HG03442 (cell line): ENCODE results near the gene ST6GALNAC3.

Source experiments
- ATAC-seq: cut with Tn5 transposase; IDR thresholded peaks from one replicate; pipeline ENCODE4 v1.9.1; 2021; ENCODE audit warnings: mild to moderate bottlenecking, moderate library complexity; ENCODE audit not compliant: unreplicated experiment

ST6GALNAC3 gene

DNA sequence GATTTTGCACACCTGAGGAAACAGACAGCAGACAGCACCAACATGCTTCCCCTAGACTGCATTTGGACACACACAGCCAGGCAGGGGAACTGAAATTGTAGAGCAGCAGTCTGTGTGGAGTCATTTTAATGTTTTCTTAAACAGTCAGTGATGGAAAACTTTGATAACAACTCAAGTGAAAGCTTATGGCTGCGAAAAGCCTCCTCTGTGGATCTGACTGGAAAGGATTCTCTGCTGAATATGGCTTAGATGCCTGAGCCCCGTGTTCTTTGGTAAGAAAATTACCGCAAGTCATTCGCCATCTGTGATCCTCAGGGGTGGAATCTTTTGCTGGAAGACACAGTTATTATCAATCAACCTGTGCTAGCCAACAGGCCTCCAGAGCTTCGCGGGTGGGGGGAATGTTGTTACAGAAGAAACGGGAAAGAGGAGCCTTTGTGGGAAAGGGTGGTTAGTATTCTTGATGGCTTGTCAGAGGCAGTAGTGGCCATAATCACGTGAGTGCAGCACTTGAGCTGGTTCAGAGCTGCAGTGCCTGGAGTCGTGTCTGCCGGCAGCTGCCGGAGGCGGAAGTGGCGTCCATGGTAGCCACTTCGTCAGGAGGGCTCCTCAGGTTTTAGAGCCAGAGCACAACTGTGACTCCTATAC is 204.7 kb downstream of the ST6GALNAC3 start:
- ATAC-seq, result no peak

DNA sequence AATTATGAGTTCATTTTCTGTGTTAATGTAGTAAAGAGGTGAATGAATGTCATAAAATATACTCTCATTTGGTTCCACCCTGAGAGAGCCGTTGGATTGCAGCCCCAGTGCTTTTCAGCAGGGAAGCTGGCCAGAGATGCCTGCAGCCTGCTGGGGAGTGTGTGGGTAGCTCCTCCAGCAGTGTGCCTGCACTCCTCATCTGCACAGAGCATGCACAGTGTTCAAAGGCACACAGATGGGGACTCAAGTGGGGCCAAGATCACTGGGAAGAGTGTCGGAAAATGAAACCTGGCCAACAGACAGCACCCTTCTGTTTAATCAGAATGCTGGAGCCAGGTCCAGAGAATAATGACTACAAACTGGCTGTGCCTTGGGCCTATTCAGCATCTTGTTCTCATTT is 206.8 kb downstream of the ST6GALNAC3 start:
- ATAC-seq, result no peak

DNA sequence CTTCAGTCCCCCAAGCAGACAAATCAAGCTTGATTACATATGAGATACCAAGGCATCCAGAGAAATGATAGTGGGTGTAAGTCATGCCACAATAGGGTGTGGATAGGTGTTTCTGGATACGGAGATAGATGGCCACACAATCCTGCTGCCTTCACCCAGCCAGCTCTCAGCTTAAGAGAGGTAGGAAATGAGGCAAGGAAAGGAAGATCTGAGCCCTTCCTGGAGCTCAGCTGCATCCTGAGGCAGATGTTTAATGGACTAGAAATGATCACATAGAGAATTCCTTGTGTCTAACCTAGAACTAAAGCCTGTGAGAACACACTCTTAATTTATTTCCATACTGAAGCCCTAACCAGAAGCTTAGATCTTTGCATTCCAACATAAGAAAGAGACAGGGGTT is 210.3 kb downstream of the ST6GALNAC3 start:
- no peak for ATAC-seq

DNA sequence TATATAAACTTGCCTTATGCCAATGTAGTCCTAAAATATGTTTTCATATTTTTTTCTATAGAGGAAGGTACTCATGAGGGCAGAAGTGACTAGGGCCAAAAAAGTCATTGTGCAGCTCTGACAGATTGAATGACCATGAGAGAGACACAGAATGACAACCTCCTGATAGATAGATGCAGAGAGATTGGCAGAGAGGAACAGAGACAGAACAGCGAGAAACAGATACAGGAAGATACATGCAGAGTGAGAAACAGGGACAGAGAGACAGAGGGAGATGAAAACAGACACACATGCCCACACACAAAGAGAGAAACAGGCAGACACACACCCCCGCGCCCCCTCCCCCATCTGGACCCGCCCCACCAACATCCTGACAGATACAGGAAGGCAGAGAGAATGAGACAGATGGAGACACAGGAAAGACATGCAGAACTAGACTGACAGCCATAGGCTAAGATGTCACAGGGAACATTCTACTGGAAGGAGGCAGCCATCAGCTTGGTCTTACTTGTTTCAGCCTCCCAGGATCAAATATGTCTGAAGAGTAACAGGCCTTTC is 211.1 kb downstream of the ST6GALNAC3 start:
- no peak for ATAC-seq

DNA sequence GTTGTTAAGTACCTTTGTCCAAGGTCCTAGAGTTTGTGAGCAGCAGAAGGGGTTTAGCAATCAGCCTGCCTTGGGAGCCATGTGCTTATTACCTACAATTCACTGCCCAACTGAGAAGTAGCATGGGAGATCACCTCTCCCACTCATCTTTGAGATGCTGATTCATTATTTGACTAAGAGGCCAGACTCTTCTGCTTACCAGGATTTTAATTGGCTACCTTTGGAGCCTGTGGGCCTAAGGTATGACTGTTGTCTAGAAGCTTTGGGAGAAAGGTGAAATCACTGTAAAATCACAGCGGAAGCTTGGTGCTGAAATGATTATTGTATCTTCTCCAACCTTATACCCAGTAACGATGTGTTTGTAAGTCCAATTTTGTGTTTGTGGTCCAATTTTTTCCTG is 213.4 kb downstream of the ST6GALNAC3 start:
- no peak for ATAC-seq

DNA sequence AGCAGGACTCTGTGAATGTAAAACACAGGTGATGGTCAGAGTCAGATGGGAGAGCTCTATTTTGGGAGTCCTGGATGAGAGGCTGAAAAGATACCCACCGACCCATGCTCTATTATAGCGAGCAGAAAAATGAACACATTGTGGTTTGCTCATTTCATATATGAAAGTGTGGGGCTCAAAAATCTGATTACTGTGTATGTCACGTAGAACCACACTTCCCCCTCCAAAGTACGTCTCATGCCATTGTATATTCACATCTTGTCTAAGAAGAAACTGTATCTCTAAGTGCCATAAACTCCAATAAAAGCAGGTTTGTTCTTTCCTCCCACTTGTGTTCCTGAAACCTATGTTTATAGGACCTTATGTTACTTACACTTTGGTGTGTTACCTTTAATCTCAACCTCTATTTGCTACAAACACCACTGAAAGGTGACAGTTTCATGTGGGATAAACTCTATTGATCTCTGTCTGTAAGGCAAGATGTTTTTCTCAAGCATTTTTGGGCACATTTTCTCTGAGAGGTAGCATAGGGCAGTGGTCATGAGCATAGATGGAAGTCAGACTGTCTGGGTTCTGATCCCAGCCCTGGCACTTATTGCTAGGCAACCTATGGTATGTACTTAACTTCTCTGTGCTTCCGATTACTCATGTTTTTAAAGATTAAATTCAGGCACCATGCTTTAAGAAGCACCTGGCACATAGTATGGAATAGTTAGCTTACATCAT is 214.4 kb downstream of the ST6GALNAC3 start:
- ATAC-seq, result no peak

DNA sequence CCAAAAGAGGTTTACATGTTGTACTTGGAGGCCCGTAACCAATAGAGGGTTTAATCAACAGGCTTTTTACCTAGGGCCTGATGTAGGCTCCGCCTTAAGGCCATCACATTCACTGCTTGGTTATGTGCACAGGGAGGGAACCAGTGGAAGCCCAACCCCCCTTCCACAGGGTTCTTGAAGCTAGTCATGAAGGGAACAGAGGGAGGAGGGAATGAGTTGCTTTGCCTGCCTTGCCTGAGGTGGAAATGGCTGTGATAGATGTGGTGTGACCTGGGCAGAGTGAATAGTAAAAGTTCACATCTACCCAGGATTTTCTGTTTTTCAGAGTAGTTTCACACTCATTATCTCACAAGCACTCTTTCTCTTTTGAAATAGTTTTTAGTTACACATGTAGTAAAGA is 215.1 kb downstream of the ST6GALNAC3 start:
- no peak for ATAC-seq

DNA sequence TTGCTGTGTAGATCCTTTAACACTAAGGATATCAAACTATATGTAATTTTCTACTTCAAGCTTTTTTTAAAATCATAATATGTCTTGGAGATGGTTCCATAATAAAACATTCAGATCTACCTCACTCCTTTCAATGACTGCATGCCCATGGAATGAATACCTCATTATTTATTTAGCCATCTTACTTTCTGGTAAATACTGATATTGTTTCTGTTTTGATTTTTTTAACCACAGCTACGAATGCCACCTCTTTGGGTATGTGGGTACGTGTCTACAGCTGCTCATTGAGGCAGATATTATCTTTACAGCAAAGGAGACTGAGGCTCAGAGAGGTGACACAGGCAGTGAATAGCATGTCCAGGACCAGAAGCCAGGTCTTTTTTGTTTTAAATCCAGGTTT is 215.7 kb downstream of the ST6GALNAC3 start:
- no peak for ATAC-seq

DNA sequence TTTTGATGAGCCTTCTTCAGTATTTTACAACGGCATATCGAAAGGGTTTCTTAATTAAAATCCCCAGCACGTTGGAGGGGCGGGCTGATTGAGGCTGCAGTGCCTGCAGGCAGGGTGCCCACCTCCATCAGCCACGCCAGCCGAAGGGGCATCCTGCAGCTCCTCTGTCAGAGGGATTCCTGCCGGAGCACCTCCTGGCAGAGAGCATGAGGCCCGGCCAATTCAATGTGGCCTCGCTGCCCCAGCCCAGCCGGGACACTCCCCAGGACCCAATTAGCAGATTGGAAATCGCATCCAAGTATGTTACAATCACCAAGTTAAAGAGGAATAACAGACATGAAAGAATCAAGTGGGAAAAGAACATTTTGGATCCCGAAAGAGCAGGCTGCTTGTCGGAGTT is 216.6 kb downstream of the ST6GALNAC3 start:
- no peak for ATAC-seq

DNA sequence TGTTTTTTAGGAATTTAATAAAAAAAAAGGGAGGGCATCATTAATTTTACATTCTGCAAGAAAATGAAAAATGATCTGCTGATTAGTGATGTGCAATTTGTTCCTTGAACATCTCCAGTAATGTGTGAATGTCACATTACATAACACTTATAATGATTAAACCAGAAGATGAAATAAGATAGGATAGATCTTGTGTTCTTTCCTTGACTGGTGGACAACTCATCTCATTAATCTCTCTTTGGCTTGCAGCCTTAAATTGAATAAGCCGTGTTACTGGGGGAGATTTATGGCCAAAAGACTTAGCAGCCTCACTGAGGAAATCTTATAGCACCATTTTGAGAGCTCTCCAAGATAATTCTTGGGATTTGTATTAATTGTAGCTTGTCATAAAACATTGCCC is 217.2 kb downstream of the ST6GALNAC3 start:
- no peak for ATAC-seq

DNA sequence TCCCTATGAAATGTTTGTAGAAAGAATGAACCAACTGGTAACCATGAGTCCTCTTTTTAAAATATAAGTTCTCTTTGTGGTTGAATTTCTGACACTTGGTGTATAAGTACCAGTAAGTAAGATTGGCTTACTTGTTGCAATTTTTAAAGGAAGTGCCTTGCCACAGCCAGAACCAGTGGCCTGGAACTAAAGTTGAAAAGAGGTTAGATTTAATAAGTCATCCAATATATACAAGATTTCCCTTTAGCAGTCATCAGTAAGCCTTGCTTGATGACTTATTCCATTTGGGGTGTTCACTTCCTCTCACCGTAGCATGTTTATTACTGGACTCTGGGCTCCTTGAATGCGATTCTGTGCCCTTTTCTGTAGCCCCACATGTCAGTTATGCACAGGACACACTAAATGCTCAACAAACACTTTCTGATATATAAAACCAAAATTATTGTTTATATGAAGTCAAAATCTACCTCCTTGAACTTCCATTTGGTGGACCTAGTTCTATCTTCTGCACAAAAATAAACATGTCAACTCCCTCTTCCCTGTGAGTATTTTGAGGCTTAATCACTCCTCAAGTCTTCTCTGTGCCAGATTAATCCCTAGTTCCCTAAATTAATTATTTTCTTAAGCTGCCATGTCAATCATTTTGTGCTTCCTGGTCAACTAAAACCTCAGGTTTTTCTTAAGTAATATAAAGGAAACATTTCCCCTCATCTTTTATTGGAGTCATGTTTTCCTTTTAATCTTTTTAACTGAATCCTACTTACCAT is 218.1 kb downstream of the ST6GALNAC3 start:
- peak; percentile 41 for ATAC-seq

DNA sequence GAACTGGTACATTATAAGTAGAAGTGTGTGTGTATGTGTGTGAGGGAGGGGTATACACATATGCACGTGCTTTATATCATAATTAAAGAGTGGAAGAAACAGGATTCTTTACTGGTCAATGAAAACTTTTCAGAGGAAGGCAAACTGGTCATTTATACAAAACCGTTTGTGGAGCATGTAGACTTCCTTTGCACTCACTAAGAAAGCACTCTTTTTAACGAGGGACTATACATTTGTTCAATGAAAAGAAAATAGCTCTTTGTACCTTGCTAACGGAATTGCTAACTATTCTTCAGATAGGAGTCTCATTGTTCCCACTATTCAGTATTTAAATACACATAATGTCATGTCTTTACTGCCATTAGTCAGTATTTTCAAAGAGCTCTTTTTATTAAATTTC is 219.3 kb downstream of the ST6GALNAC3 start:
- no peak for ATAC-seq

DNA sequence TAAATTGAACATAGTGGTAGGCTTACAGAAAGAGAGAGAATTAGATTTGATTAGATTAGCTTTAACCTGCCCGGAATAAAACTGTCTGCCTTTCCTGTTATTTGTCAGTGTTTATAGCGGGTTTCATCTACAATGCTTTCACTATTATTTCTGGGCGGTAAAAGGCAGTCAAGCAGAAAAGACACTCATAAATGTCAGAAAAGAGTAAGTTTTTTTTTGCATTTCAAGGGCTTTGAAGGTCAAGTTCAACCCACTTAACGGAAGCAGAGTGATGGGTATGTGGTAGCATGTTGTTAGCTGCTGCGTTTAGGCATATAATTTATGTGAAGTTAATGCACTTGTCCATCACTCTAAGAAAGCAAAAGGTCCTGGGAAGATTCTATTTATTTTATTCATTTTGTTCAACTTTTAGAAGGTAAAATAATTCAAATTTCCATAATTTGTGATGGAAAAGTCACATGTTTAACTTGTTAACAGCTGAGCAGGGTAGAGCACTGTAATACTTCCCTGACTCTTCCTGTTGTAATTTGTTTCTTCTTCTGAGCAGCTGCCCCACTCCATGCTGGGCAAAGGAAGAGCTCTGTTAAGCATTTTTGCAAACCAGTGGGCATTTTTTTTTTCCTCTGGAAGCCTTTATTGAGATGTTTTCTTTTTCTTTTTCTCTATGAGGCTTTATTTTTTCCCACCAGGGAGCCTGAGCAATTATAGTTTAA is 220.1 kb downstream of the ST6GALNAC3 start:
- peak; percentile 84 for ATAC-seq

DNA sequence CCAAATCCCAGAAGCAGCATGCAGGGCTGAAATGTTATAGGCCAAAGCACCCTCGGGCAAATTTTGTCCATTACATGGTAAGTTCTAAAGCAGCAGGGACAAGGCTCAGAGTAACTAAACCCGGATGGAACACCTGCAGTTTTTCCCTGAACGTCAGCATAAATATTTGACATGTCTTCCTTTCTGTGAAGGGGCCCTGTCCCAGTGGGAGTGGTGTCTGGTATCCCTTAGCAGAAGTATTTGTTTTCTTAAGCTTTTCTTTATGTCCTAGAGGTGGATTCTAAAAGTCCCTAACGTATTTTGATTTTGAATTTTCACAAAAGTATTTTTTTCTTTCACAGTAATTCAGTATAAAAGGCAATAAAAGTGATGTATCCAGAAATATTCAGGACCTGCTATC is 223.9 kb downstream of the ST6GALNAC3 start:
- no peak for ATAC-seq

DNA sequence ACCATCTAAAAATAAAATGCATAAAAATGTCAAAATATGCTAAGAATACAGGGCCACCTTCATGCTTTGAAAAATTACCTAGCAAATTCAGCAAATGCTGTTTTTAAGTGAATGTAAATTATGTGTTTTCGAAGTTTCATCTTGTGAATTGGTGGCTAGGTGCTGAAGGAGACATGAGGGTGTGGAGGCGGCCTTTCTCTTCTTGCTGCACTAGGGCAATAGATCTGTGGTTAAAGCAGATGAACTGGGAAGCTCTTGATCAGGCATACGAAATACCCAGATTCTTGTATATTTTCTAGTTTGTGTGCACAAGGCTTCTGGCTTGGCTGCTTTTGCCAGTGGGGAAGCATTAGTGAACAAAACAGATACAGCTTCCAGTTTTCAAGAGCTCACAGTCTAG is 224.5 kb downstream of the ST6GALNAC3 start:
- ATAC-seq, result no peak

DNA sequence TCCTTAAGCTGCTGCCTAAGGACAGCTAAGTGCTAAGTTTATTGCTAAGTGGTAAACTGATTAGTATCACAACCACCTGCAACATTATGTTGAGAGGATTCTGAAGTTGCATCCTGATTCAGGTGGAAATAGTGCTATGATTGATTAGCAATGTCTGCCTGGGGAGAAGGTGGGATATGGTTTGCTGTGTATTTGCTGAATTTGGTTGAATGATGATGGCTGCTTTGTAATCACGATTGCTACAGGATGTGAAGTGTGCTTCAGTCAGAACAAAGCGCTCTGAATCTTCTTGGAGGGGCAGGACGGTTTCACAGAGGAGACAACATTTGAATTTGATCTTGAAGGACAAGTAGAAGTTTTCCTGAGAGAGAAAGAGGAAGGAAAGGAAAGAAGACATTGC is 226.0 kb downstream of the ST6GALNAC3 start:
- no peak for ATAC-seq

DNA sequence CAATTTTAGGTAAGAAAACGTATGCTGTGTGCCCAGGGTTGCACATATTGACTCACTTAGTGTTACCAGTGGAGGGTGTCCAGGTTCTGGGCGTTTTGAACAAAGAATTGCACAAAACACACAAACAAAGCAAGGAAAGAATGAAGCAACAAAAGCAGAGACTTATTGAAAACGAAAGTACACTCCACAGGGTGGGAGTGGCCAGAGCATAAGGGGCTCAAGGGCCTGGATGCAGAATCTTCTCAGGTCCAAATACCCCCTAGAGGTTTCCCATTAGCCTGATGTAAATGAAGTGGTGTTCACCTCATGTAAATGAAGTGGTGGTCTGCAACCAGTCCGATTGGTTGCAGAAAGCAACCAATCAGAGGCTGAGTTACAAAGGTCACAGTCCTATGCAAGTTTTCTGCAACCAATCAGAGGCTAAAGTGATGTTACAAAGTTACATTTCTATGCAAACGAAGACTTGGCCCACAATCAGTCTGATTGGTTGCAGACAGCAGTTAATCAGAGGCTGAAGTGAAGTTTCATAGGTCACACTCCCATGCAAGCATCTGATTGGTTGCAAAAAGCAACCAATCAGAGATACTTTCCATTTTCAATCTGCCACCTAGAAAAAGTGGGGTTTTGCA is 228.3 kb downstream of the ST6GALNAC3 start:
- no peak for ATAC-seq

DNA sequence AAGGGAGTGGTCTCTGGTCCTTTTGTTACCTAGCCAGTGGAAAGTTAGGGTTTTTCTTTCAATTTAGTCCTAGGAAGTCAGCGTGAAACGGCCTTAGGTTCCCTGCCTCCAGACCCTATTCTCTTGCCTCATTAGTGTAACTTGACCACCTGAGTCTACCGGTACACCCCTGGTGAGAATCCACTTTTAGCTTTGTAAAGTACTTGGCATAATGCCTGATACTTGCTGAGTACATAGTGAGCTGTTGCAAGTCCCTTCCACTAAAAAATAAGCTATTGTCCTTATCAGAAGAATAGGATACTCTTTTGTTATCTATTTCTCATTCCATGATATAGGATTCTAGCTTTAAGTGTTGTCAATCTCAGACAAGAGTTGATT is 228.8 kb downstream of the ST6GALNAC3 start:
- ATAC-seq, result no peak

DNA sequence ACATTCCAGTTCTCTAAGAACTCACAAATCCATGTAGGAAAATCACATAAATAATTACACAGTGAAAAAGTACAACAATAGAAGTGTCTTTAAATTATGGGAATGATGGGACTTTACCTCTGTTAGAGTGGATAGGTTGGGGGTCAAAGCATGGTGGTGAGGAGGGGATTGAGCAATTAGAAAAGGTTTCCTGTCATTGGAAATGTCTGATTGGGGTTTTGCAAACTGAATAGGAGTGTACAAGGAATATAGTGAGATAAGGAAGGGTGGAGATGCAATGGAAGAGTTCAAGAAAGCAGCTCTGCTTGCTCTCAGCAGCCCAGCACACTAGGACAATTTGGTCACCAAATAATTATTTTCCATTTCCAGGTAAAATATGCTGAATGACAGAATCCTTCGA is 238.8 kb downstream of the ST6GALNAC3 start:
- ATAC-seq, result no peak

DNA sequence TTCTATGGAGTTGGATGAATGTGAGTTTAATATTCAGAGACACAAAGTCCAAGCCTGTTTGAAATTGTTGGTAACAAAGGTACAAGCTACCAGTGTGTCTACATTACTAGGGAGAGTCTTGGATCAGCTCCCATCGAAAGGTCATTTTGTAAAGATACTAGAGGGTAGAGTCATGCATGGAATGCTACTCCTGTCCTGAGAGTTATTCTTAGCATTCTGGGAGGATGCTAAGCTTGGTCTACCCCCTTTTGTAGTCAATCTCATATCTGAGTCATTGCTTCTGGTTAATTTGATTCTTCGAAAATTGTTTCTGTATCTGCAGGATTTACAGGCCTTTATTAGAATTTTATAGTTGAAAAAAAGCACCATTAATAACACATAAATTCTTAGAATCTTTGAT is 240.2 kb downstream of the ST6GALNAC3 start:
- no peak for ATAC-seq
